Amniotic stem cell (primary cell): ENCODE results near the gene TMEM54.

Experiments used
- DNase-seq: peaks from one replicate; lab custom pipeline; 2025; lab: John Stamatoyannopoulos, UW

TMEM54 gene

DNA sequence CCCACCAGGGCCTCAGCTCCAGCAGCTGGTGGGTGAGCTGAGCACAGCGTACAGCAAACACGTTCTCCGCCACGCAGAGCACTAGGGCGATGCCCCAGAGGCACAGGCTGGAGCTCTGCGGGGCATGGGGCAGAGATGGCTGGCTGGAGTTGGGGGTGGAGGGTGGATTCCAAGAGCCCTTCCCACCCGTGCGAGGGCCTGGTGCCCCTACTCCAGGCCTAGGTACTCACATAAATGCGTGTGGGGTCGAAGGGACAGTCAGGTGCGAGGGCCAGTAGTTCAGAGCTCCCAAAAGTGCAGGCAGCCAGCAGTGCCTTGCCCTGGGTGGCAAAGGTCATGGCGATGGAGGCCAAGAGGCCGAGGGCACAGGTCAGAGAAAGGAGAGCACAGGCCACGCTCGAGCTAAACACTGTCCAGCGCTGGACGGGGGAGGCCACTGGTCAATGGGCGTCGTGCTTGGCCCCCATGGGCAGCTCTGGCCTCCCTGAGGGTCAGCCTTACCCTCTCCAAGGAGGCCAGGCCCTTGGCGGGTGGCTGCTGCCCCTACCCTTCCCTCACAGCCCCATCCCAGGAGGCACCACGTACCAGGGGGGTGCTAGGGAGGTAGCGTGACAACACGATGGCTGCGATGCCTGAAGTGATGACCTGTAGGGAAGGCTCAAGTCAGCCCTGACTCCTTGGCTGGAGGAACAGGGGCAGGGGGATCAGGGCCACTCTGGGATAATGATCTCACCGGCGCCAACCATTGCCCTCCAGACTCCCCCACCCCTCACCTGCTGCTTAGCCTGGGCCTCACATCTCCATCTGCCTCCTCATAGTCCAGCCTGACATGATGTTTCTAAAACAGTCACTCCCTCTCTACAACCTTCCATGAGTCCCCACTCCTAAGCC, 5.6 kb downstream of the TMEM54 start:
- DNase-seq, result no peak

GRCh38 chr1:32894681-32895080, 6.5 kb downstream of the TMEM54 start:
- DNase-seq, result no peak

- no peak for DNase-seq
Observed at GRCh38 chr1:32894019-32894600, 7.1 kb downstream of the TMEM54 start.

DNA sequence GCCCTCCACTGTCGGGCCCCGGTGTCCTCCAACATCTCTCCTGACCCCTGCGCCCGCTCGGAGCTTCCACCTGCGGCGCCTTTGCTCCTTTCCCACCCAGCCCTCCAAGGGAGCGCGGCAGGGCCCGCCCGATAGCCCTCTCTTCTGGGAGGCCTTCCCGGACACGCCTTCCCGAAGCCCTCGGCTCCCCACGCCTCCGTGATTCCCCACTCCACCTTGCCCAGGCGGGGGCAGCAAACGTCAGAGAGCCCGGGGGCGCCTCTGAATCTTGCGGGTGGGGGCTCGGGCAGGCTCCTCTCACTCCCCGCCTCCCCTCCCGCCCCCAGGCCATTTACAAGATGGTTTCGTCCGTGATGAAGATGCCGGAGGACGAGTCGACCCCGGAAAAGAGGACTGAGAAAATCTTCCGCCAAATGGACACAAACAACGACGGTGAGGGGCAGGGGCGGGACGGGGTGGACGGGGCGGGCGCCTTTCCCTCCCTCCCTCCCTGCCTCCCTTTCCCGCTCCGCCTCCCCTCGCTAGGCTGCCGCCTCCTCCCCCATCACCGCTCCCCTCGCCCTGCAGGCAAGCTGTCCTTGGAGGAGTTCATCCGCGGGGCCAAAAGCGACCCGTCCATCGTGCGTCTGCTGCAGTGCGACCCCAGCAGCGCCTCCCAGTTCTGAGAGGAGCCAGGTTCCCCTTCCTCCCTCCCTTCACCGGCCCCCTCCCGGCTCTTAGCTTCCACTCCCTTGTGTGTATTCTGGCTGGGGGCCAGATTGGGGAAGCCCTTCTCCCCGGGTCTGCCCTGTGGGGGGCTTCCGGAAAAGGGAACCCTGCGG, 7.8 kb downstream of the TMEM54 start:
- no peak for DNase-seq

DNA sequence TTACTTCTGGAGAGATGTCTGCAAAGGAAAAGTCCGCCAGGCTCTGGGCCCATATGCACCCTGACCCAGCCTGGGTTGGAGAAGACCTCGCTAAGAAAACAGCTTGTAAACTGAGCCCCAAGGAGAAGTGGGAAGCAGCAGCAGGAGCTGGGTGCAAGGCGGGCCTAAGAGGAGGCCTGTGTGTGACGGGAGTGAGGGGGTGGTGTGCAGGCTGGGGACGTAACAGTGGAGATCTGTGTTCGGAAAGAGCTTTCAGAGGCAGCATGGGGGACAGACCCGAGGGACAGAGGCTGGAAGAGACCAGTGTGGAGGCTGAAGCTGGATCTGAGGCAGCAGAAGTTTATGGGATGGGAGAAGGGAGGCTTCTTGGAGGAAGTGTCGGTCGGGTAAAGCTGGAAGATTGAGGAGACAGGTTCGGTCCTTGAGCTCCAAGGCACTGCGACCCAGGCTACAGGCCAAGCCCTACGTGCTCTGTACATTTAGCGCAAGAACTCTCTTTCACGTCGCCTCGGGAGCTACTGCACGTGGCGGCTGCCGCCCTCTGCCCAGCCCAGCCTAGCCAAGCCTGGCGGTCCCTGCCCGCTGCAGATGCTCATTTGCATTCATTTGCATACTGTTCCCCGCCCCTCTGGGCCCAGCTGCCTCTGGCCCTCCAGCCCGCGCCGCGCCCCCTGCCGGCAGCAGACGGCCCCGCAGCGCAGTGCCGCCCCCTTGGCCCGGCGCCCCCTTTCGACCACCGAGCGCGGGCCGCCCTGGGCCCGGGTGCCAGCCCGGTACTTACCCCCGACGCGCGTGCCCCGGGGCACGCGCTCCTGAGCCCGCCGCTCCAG, 8.6 kb downstream of the TMEM54 start:
- no peak for DNase-seq

- no peak for DNase-seq
Observed at GRCh38 chr1:32891630-32892029, 9.6 kb downstream of the TMEM54 start.

DNA sequence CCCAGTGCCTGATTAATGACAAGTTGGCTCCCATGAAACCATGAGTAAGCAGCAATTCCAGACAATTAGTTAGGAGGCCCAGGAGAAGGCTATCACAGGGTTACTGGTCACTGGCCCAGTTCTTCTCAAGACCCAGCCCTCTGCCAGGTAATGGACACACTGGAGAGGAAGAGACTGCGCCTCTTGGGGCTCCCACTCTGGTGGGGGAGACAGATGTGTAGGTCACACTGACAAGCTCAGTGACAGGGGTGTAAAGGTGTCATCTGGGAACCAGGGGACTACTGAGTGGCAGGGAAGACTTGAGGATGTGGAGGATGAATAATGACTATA, 10.0 kb downstream of the TMEM54 start:
- no peak for DNase-seq

- no peak for DNase-seq
Observed at GRCh38 chr1:32890516-32891240, 10.5 kb downstream of the TMEM54 start.

GRCh38 chr1:32889731-32890278, 11.4 kb downstream of the TMEM54 start:
- no peak for DNase-seq

- DNase-seq, result no peak
Observed at GRCh38 chr1:32888677-32889420, 12.3 kb downstream of the TMEM54 start.

GRCh38 chr1:32888134-32888533, 13.1 kb downstream of the TMEM54 start:
- no peak for DNase-seq

- DNase-seq, result no peak
Observed at GRCh38 chr1:32887623-32888022, 13.6 kb downstream of the TMEM54 start.

DNA sequence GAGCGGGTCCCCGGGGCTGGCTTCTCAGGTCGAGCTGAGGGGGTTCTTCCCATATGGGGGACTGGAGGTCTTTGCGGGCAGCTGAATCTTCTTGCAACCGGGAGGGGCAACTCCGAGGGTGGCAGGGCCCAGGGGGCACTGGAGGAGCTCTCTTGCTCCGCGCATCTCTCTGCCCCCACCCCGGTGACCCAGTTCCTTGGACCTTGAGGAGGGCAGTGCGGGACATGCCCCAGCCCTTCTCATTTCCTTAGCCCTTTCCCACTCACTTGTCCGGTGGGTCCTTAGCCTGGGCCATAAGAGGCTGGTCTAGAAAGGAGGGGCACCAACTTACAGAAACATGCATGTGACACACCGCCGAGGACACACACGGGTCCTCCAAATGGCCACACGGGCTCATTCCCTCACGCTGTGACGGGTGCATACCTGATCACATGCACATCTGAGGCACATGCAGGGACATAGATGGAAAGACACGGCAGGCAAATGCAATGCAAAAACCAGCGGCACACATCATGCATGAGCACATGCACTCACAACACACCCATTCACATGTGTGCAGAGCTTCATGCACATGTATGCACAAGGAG, 14.3 kb downstream of the TMEM54 start:
- no peak for DNase-seq

GRCh38 chr1:32886004-32886827, 15.0 kb downstream of the TMEM54 start, which contains the start of gene HPCA:
Gene HPCA, plus strand, starts transcription at chr1:32886491. Its CDS starts 2,408 bp downstream, at chr1:32888899.
- no peak for DNase-seq

DNA sequence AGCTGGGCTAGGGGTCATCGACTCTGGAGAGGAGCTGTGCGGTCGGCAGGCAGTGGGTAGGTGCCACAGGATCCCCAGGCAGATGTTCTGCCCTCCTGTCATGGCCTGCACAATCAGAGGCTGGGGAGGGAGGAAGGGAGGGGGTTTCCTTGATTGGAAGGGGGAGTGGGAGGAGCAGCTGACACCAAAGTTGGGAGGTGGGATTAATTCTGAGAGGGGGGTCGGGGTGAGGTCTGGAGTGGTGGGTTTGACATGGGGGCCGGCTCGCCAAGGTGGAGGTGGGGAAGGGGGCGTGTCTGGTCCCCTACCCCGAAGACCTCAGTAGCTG, 15.5 kb downstream of the TMEM54 start:
- DNase-seq, result no peak

DNA sequence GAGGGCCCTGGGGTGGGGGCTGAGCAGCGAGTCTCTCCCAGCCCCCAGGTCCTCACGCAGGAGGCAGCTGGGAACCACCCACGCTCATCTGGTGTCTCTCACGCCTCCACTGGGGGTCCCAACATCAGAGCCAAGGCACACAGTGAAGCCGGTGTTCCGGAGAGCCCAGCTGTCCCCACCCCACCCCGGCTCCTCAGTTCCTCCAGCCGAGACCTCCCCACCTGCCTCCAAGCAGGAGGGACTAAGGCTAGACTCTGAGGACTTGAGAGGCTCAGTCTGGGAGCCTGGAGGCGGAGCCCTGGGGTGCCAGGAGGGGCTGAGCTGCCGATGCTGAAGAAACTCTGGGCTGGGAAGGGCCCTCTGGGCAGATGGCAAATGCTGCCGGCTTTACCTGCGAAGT, 16.5 kb downstream of the TMEM54 start:
- DNase-seq, result no peak

GRCh38 chr1:32884032-32884372, 17.2 kb downstream of the TMEM54 start:
- no peak for DNase-seq

DNA sequence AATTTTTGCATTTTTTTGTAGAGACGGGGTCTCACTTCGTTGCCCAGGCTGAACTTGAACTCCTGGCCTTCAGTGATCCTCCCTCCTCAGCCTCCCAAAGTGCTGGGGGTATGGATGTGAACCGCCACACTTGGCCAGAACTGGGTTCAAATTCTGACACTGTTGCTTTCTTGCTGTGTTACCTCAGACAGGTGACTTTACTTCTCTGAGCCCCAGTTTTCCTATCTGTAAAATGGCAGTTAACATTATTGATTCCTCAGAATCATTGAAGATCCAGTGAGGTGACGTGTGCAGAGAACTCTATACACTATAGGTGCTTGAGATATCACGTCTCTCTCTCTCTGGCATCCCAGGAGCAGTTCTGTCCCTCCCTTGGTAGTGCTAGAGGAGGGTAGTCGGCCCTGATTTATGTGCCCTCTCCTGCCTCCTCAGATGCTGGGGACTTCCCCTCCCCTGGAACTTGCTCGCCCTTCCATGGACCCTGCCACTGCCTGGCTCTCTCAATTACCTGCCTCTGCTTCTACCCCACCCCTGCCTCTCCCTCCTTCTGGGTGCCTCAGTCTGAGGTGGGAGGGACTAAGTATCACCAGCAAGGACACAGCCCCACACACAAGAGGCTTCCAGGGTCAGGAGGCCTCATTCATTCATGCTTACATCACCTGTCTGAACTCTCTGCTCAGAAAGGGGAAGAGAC, 17.7 kb downstream of the TMEM54 start:
- no peak for DNase-seq
